ENCODE measurements around the gene ICAM2. TPM values are rescaled to one million over a fixed set of nuclear protein-coding genes. Genes with fewer than 3 reads are reported as not detected.

The ICAM2 gene
- total RNA-seq, 1 donor from 2014 or later = not detected

- Histone ChIP-seq H3K79me2 (ENCODE audit: insufficient read depth, low read length) (no peaks in the 10 kb centered on the region), H3K9ac (ENCODE audit: low read length) (peak overlapping the region; percentile 63), H2AFZ (ENCODE audit: low read depth, low read length) (peak overlapping the region; percentile 96), H3K4me3 (ENCODE audit: insufficient read depth, low read depth, low read length) (peak overlapping the region; percentile 64), H3K4me1 (ENCODE audit: insufficient read depth, low read length) (no peaks in the 10 kb centered on the region), H3K4me2 (ENCODE audit: low read length) (peak overlapping the region; percentile 90), H4K20me1 (ENCODE audit: insufficient read depth, low read length) (no peaks in the 10 kb centered on the region), H3K27ac (ENCODE audit: low read depth, low read length) (no peak overlapping the region), H3K27me3 (ENCODE audit: insufficient read depth, low read length) (peaks cover 24% of the 10 kb centered on the region), H3K36me3 (ENCODE audit: insufficient read depth, low read length) (no peaks in the 10 kb centered on the region), H3K9me3 (ENCODE audit: insufficient read depth, low read depth, low read length) (no peaks in the 10 kb centered on the region)
- DNase-seq (ENCODE audit: low read depth) = no peak
- Mint-ChIP-seq H3K4me1 (ENCODE audit: low read depth, unreplicated experiment) (no peaks in the 10 kb centered on the region), H3K27ac (ENCODE audit: unreplicated experiment) (no peak overlapping the region), H3K4me3 (ENCODE audit: unreplicated experiment) (peak overlapping the region; percentile 56), H3K27me3 (ENCODE audit: low read depth, unreplicated experiment) (peaks cover 49% of the 10 kb centered on the region), H3K9me3 (ENCODE audit: unreplicated experiment) (no peaks in the 10 kb centered on the region), H3K36me3 (ENCODE audit: low read depth, unreplicated experiment) (no peaks in the 10 kb centered on the region)
- no peak for FAIRE-seq
- TF ChIP-seq, protein P1, sequence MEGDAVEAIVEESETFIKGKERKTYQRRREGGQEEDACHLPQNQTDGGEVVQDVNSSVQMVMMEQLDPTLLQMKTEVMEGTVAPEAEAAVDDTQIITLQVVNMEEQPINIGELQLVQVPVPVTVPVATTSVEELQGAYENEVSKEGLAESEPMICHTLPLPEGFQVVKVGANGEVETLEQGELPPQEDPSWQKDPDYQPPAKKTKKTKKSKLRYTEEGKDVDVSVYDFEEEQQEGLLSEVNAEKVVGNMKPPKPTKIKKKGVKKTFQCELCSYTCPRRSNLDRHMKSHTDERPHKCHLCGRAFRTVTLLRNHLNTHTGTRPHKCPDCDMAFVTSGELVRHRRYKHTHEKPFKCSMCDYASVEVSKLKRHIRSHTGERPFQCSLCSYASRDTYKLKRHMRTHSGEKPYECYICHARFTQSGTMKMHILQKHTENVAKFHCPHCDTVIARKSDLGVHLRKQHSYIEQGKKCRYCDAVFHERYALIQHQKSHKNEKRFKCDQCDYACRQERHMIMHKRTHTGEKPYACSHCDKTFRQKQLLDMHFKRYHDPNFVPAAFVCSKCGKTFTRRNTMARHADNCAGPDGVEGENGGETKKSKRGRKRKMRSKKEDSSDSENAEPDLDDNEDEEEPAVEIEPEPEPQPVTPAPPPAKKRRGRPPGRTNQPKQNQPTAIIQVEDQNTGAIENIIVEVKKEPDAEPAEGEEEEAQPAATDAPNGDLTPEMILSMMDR (IDR thresholded peaks at IDR 0.05; ENCODE audit: insufficient read depth, low read depth, low read length) = no peak
- no peak for TF ChIP-seq EZH2 (IDR thresholded peaks at IDR 0.05; ENCODE audit: insufficient read depth, low read length)
These were observed 21.4 kb downstream of the ICAM2 start for GRCh38 chr17:63998721-63999679.

- no peak within 1 kb of the TSS for H3K27ac Mint-ChIP-seq (ENCODE audit: unreplicated experiment)
- Histone ChIP-seq H3K4me3 (ENCODE audit: insufficient read depth, low read depth, low read length) (peak within 1 kb of the TSS; percentile 64), H3K27ac (ENCODE audit: low read depth, low read length) (no peak within 1 kb of the TSS)
These were observed 22.2 kb downstream of the ICAM2 start, which contains the start of gene PRR29 for GRCh38 chr17:63998050-63998720. TSS of gene PRR29 (plus strand) at chr17:63998351. CDS start at chr17:63998365, 14 bp downstream.

More at GRCh38 chr17:63998050-63998720, 22.2 kb downstream of the ICAM2 start, which contains the start of gene PRR29:
- H3K4me1 Mint-ChIP-seq (ENCODE audit: low read depth, unreplicated experiment) = no peaks in the 10 kb centered on the region
- no peaks in the 10 kb centered on the region for H3K36me3 Mint-ChIP-seq (ENCODE audit: low read depth, unreplicated experiment)
- H3K27me3 ChIP-seq (ENCODE audit: insufficient read depth, low read length) = peaks cover 28% of the 10 kb centered on the region
- FAIRE-seq = no peak
- peaks cover 46% of the 10 kb centered on the region for H3K27me3 Mint-ChIP-seq (ENCODE audit: low read depth, unreplicated experiment)
- H3K4me2 ChIP-seq (ENCODE audit: low read length) = peak within 1 kb of the TSS; percentile 90
- H3K4me1 ChIP-seq (ENCODE audit: insufficient read depth, low read length) = no peaks in the 10 kb centered on the region
- H3K9ac ChIP-seq (ENCODE audit: low read length) = peak within 1 kb of the TSS; percentile 63
- no peaks in the 10 kb centered on the region for H3K79me2 ChIP-seq (ENCODE audit: insufficient read depth, low read length)
- H2AFZ ChIP-seq (ENCODE audit: low read depth, low read length) = peak within 1 kb of the TSS; percentile 96
- no peaks in the 10 kb centered on the region for H3K36me3 ChIP-seq (ENCODE audit: insufficient read depth, low read length)
- no peaks in the 10 kb centered on the region for H3K9me3 Mint-ChIP-seq (ENCODE audit: unreplicated experiment)
- no peak for DNase-seq (ENCODE audit: low read depth)
- TF ChIP-seq EZH2 (IDR thresholded peaks at IDR 0.05; ENCODE audit: insufficient read depth, low read length) = no peak
- TF ChIP-seq, protein P1 (IDR thresholded peaks at IDR 0.05; ENCODE audit: insufficient read depth, low read depth, low read length) = no peak
- no peaks in the 10 kb centered on the region for H4K20me1 ChIP-seq (ENCODE audit: insufficient read depth, low read length)
- no peaks in the 10 kb centered on the region for H3K9me3 ChIP-seq (ENCODE audit: insufficient read depth, low read depth, low read length)
- peak within 1 kb of the TSS; percentile 80 for H3K4me3 Mint-ChIP-seq (ENCODE audit: unreplicated experiment)
